HG03575 (cell line): Measurements from ENCODE around the gene SRSF2.
"Not testable (repeated sequence)": the region's sequence is repeated elsewhere in the genome, so short reads cannot be mapped to it uniquely, and the experiment has no call there.

Source experiments
- ATAC-seq: cut with Tn5 transposase; IDR thresholded peaks from one replicate; pipeline ENCODE4 v1.9.1; 2021; ENCODE audit not compliant: unreplicated experiment, insufficient number of reproducible peaks, low FRiP score; ENCODE audit errors: extremely low read depth

The SRSF2 gene

GRCh38 chr17:76740329-76741118 is 3.4 kb upstream of the SRSF2 start:
- no peak for ATAC-seq

DNA sequence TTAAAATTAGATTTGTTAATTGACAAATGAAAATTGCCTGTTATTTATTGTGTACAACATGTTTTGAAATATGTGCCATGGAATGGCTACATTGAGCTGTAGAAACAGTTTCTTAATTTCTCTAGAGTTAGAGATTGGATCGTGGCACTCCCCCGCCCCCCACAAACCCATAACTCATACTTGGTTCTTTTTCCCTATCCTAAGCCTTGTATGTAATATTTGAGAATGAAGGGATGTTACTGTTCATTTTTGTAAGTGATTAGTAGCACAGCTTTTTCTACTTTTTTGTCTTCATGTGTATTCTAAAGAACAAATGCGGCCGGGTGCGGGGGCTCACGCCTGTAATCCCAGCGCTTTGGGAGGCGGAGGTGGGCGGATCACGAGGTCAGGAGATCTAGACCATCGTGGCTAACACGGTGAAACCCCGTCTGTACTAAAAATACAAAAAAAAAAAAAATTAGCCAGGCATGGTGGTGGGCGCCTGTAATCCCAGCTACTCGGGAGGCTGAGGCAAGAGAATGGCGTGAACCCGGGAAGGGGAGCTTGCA is 2.5 kb upstream of the SRSF2 start:
- ATAC-seq, result not testable (repeated sequence)

GRCh38 chr17:76738468-76738850 is 1.3 kb upstream of the SRSF2 start:
- ATAC-seq, result no peak

- ATAC-seq, result peak; percentile 12
Measured at GRCh38 chr17:76737676-76738467, 741 bp upstream of the SRSF2 start, which contains the start of gene MFSD11. Gene MFSD11, plus strand, starts transcription at chr17:76738119. Its CDS starts 234 bp downstream, at chr17:76738353.

- ATAC-seq, result no peak
Measured at GRCh38 chr17:76736349-76737081, 616 bp downstream of the SRSF2 start.

GRCh38 chr17:76735586-76736348 is 1.4 kb downstream of the SRSF2 start:
- no peak for ATAC-seq

DNA sequence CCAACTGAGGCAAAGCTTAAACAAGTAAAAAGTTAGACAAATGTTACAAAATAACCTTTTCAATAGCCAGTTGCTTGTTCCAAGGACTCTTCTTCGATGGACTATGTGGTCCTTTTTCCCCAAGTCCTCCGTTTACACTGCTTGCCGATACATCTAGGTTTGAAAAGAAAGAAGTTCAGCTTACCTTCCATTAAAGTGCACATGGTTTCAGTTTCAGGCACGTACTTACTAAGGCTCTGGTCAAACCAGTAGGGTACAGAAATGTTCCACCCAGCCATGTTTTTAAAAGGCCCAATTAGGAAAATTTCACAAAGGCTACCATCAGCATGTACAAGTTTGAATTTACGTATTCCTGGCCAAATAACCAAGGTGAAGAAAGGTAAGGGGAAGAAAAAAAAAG is 2.1 kb downstream of the SRSF2 start:
- no peak for ATAC-seq

- ATAC-seq, result no peak
Measured at GRCh38 chr17:76734080-76734840, 2.9 kb downstream of the SRSF2 start.

- ATAC-seq, result no peak
Measured at GRCh38 chr17:76733618-76733957, 3.5 kb downstream of the SRSF2 start.

DNA sequence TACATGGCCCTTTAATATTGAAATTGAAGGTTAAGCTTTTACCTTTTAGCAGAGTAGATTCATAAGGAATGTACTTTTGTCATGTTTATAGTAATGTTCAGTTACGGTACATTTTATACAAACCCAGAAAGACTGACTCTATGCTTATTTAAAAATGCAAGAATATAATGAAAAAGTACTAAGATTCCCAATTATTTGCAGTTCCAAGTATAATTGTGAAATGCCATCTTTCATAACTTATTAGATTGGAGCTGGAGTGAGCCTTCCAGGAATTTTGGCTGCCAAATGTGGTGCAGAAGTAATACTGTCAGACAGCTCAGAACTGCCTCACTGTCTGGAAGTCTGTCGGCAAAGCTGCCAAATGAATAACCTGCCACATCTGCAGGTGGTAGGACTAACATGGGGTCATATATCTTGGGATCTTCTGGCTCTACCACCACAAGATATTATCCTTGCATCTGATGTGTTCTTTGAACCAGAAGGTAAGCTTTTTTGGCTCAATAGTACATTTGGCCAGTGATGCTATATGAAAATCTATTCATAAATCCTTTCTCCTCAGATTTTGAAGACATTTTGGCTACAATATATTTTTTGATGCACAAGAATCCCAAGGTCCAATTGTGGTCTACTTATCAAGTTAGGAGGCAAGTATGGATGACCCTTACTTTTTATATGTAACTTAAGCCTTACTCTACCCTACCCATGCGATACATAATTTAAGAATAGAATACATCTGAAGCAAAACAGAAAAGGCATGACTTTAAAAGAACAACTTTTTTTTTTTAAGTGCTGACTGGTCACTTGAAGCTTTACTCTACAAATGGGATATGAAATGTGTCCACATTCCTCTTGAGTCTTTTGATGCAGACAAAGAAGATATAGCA is 4.2 kb downstream of the SRSF2 start:
- no peak for ATAC-seq

DNA sequence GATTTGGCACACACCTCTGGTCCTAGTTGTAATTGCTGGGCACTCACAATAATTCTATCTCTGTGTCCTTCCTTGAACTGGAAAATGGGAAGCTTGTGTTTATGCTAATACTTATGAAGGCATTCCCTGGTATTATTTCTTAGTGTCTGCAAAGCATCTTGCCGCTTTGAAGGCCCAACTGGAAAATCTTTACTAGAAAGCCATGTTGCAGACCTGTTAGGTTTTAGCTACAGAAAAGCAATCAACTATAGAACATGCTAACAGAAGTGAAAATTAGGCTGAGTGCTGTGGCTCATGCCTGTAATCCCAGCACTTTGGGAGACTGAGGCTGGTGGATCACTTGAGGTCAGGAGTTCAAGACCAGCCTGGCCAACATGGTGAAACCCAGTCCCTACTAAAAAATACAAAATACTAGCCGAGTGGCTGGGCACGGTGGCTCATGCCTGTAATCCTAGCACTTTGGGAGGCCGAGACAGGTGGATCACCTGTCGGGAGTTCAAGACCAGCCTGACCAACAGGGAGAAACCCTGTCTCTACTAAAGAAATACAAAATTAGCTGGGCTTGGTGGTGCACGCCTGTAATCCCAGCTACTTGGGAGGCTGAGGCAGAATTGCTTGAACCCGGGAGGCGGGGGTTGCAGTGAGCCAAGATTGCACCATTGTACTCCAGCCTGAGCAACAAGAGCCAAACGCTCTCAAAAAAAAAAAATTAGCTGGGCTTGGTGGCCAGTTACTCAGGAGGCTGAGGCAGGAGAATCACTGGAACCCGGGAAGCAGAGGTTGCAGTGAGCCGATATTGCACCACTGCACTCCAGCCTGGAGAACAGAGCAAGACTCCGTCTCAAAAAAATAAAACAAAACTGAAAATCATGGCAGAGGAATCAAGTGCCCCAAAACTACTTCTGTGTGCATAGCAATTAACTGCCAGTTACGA is 5.1 kb downstream of the SRSF2 start:
- ATAC-seq, result not testable (repeated sequence)

DNA sequence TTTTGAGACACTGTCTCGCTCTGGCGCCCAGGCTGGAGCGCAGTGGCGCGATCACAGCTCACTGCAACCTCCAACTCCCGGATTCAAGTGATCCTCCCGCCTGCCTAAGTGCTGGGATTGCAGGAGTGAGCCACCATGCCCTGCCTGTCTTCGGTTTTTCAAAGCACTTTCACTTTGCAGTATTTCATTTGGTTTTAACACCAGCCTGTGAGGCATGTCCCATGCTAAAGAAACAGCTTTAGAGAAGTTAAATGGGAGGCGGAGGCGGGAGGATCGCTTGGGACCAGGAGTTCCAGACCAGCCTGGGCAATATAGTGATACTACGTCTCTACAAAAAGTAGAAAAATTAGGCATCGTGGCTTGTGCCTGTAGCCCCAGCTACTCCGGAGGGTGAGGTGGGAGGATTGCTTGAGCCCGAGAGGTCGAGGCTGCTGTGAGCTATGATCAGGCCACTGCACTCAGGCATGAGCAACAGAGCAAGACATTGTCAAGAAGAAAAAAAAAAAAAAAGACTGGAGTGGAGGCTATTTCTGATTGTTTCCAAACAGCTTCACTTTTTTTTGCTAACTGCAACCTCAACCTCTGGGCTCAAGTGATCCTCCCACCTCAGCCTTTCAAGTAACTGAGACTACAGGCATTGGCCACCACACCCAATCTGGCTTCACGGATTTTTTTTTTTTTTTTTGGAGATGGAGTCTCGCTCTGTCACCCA is 9.2 kb downstream of the SRSF2 start:
- ATAC-seq, result no peak

DNA sequence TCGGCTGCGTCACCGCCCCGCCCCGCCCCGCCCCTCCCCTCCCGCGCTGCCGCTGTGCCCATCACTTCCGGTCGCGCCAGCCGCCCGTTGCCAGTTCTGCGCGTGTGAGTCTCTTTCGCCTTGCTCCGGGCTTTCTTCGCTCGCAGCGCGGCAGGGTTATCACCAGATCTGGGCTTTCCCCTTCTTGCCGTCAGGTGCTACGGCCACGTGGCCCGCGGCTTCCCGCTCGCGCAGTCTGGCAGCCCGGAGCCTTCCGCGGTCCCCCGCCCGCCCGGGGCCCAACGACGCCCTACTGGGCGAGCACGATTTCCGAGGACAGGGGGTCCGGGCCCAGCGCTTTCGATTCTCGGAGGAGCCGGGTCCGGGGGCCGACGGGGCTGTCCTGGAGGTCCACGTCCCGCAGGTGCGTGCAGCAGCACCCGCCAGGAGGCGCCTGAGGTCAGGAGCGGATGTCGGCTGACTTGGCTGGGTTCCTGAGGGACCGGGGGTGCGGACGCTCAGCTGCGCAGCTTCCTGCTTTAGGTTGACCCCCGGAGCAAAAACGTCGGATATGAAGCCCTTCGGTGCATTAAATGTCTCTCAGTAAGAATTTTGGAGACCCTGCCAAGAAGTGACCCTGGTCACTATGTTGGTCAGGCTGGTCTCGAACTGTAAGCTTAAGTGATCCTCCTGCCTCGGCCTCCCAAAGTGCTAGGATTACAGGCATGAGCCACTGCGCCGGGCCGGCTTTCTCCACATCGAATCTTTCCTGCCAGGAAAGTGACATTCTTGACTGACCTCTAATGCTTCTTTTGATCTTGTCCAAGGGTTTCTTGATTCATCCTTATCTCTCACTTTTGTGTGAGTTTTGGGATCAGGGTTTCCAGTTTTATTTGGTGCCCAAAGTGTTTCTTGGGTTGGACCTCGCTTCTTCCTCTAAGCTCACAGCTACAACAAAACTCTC is 10.1 kb downstream of the SRSF2 start, which contains the start of gene METTL23:
Gene METTL23, plus strand, starts transcription at position 64 of the 943 bp plus-strand sequence. CDS start 2,872 bp downstream, outside the sequence.
- ATAC-seq, result peak; percentile 28

- ATAC-seq, result peak; percentile 22
Measured at GRCh38 chr17:76726231-76726775, 10.8 kb downstream of the SRSF2 start, which contains the start of gene JMJD6. Gene JMJD6, minus strand, starts transcription at chr17:76726606. Its CDS starts 131 bp downstream, at chr17:76726475.
